ENCODE measurements around the gene HPGDS.

HPGDS gene

DNA sequence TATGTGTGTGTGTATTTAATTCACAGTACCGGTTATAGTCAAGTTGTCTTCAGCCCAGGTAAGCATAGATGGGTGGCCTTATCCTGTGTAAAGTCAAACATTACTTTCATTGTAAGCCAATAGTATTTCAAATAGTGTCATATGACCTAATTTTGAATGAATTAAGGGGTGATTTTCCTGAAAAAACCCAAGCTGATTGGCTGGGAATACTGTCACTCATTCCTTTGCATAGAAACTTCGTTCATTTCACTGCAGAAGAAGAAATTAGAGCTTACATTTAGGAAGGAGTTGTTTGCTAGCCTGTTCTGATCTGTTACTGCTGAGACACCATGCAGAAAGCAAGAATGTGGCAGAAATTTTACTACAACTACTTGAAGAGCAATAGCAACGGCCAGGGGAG lies 89.6 kb downstream of the HPGDS start:
- DNase-seq (ENCODE audit: low read depth in 2 of 2) = no peak

DNA sequence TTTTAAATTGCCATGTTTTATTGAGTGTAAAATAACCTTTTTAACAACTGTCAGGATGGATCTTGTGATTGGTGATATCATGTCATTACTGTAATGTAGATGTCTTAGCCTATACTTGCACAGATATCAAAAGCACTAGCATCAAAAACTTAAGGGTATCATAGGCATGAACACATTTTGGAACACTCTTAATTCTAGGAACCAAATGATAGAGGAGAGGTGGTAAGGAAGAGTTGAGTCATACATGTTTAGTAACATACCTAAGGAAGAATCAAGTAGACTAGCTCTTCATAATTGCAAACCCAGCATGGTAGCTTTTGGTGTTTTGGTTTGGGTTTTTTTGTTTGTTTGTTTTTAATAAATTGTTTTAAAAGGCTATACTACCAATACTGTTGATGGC lies 91.5 kb downstream of the HPGDS start:
- no peak for DNase-seq (ENCODE audit: low read depth in 2 of 2)
